GM12892 (cell line): ENCODE results near the gene NLGN2.

Source experiments
- POLR2A ChIP-seq: IDR thresholded peaks from 2 replicates; pipeline ENCODE4 v1.6.1; 2011; ENCODE audit warnings: low read depth, low read length, control low read depth
- POLR2AphosphoS5 ChIP-seq: IDR thresholded peaks from 2 replicates; pipeline ENCODE4 v1.6.1; 2011; ENCODE audit warnings: low read depth, low read length, control low read depth
- TAF1 ChIP-seq: IDR thresholded peaks from 2 replicates; pipeline ENCODE4 v1.6.1; 2011; ENCODE audit warnings: low read depth, mild to moderate bottlenecking, control low read depth, low read length, borderline replicate concordance

DNA sequence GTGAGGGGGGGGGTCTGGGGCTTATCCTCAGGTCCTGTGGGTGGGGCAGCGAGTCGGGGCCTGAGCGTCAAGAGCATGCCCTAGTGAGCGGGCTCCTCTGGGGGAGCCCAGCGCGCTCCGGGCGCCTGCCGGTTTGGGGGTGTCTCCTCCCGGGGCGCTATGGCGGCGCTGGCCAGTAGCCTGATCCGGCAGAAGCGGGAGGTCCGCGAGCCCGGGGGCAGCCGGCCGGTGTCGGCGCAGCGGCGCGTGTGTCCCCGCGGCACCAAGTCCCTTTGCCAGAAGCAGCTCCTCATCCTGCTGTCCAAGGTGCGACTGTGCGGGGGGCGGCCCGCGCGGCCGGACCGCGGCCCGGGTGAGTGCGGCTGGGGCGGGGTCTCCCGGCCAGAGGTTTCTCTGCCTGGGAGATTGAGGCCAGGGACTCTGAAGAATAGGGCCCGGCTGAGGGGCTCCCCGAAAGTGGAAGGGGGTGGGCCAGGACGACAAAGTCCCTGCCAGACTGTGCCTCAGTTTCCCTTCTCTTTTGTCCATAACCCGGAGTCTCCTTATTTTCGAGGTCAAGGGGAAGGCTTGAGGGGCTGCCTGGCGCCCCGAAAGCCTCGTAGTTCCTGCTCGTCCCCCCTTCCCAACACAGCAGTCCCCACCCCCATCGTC, 31.9 kb downstream of the NLGN2 start, which contains the start of gene FGF11:
- TF ChIP-seq POLR2A: no peak
- no peak for TF ChIP-seq TAF1
- no peak for TF ChIP-seq POLR2AphosphoS5
